ENCODE data around the gene SPTBN1. TPM values are rescaled to one million over a fixed set of nuclear protein-coding genes. Genes with fewer than 3 reads are reported as not detected.

SPTBN1 gene
- total RNA-seq, 2 donors from 2014 or later = 415 to 524 TPM

- no peak for DNase-seq (ENCODE audit: low spot score)
- H3K36me3 ChIP-seq = no peaks in the 10 kb centered on the region
- peaks cover 0 to 26% of the 10 kb centered on the region in 2 donors for H3K4me1 ChIP-seq (ENCODE audit: control insufficient read depth in 1 of 2, low read depth in 2 of 2)
- no peak for TF ChIP-seq CTCF (IDR thresholded peaks at IDR 0.05)
- ATAC-seq (ENCODE audit: insufficient number of reproducible peaks, low FRiP score, low read depth) = no peak
- no peaks in the 10 kb centered on the region for H3K27me3 ChIP-seq (replicated peaks; ENCODE audit: insufficient read depth)
- H3K4me3 ChIP-seq = no peak overlapping the region
- no peak overlapping the region for H3K27ac ChIP-seq
- no peaks in the 10 kb centered on the region for H3K9me3 ChIP-seq
Observed at GRCh38 chr2:54543733-54544396, 87.7 kb downstream of the SPTBN1 start.

GRCh38 chr2:54545702-54546450 is 89.7 kb downstream of the SPTBN1 start:
- no peak for TF ChIP-seq CTCF (IDR thresholded peaks at IDR 0.05)
- no peak overlapping the region for H3K27ac ChIP-seq
- no peaks in the 10 kb centered on the region for H3K27me3 ChIP-seq (replicated peaks; ENCODE audit: insufficient read depth)
- H3K36me3 ChIP-seq = no peaks in the 10 kb centered on the region
- no peak overlapping the region for H3K4me3 ChIP-seq
- peaks cover 0 to 34% of the 10 kb centered on the region in 2 donors for H3K4me1 ChIP-seq (ENCODE audit: control insufficient read depth in 1 of 2, low read depth in 2 of 2)
- no peak for ATAC-seq (ENCODE audit: insufficient number of reproducible peaks, low FRiP score, low read depth)
- H3K9me3 ChIP-seq = no peaks in the 10 kb centered on the region
- no peak for DNase-seq (ENCODE audit: low spot score)

GRCh38 chr2:54546518-54546917 is 90.4 kb downstream of the SPTBN1 start:
- Histone ChIP-seq H3K9me3 (no peaks in the 10 kb centered on the region), H3K27me3 (replicated peaks; ENCODE audit: insufficient read depth) (no peaks in the 10 kb centered on the region), H3K4me1 (ENCODE audit: control insufficient read depth in 1 of 2, low read depth in 2 of 2) (peaks cover 0 to 37% of the 10 kb centered on the region in 2 donors), H3K27ac (no peak overlapping the region), H3K36me3 (no peaks in the 10 kb centered on the region), H3K4me3 (no peak overlapping the region)
- no peak for TF ChIP-seq CTCF (IDR thresholded peaks at IDR 0.05)
- DNase-seq (ENCODE audit: low spot score) (no peak), ATAC-seq (ENCODE audit: insufficient number of reproducible peaks, low FRiP score, low read depth) (no peak)

- no peak for TF ChIP-seq CTCF (IDR thresholded peaks at IDR 0.05)
- DNase-seq (ENCODE audit: low spot score) (no peak), ATAC-seq (ENCODE audit: insufficient number of reproducible peaks, low FRiP score, low read depth) (no peak)
- H3K9me3 ChIP-seq = no peaks in the 10 kb centered on the region
- H3K27ac ChIP-seq = no peak overlapping the region
- H3K4me1 ChIP-seq (ENCODE audit: control insufficient read depth in 1 of 2, low read depth in 2 of 2) = peaks cover 0 to 37% of the 10 kb centered on the region in 2 donors
- H3K36me3 ChIP-seq = no peaks in the 10 kb centered on the region
- no peaks in the 10 kb centered on the region for H3K27me3 ChIP-seq (replicated peaks; ENCODE audit: insufficient read depth)
- no peak overlapping the region for H3K4me3 ChIP-seq
Observed at GRCh38 chr2:54546923-54547720, 91.0 kb downstream of the SPTBN1 start.

- H3K36me3 ChIP-seq = no peaks in the 10 kb centered on the region
- H3K9me3 ChIP-seq = no peaks in the 10 kb centered on the region
- H3K4me3 ChIP-seq = no peak overlapping the region
- no peak for ATAC-seq (ENCODE audit: insufficient number of reproducible peaks, low FRiP score, low read depth)
- no peak for TF ChIP-seq CTCF (IDR thresholded peaks at IDR 0.05)
- H3K4me1 ChIP-seq (ENCODE audit: control insufficient read depth in 1 of 2, low read depth in 2 of 2) = peaks cover 0 to 37% of the 10 kb centered on the region in 2 donors
- no peak for DNase-seq (ENCODE audit: low spot score)
- no peaks in the 10 kb centered on the region for H3K27me3 ChIP-seq (replicated peaks; ENCODE audit: insufficient read depth)
- H3K27ac ChIP-seq = no peak overlapping the region
Observed at GRCh38 chr2:54549430-54549829, 93.3 kb downstream of the SPTBN1 start.
